DND-41 (cell line): ENCODE data around the gene KIAA1549.

ENCODE experiments used
- ATAC-seq: fragments of 200-7000 bp; cut with Tn5 transposase; 3 replicates; pipeline ENCODE4 v1.9.1; 2021; ENCODE audit warnings: low read depth; ENCODE audit not compliant: insufficient read depth
- DNase-seq: peaks from one replicate; pipeline ENCODE4 v3.0.0-alpha.2; 2020
- H2AFZ ChIP-seq: 2 replicates; pipeline ENCODE4 v1.6.0; 2012; ENCODE audit warnings: low read depth, low read length
- H3K27ac ChIP-seq: 2 replicates; pipeline ENCODE4 v1.5.1; 2012; ENCODE audit warnings: low read length, inconsistent platforms
- H3K27me3 ChIP-seq: fragments of 200-600 bp; sonication (generic); 2 replicates; pipeline ENCODE4 v1.6.0; 2012; ENCODE audit warnings: low read length, mild to moderate bottlenecking, inconsistent platforms; ENCODE audit not compliant: insufficient read depth, poor library complexity
- H3K36me3 ChIP-seq: 2 replicates; pipeline ENCODE4 v1.5.1; 2012; ENCODE audit warnings: low read length, inconsistent platforms; ENCODE audit not compliant: insufficient read depth
- H3K4me1 ChIP-seq: 2 replicates; pipeline ENCODE4 v1.5.1; 2012; ENCODE audit warnings: mild to moderate bottlenecking, low read length; ENCODE audit not compliant: insufficient read depth
- H3K4me2 ChIP-seq: 2 replicates; pipeline ENCODE4 v1.6.0; 2012; ENCODE audit warnings: mild to moderate bottlenecking, moderate library complexity, low read length, inconsistent platforms; ENCODE audit not compliant: insufficient read depth
- H3K4me3 ChIP-seq, 2 experiments: fragments of 200-600 bp in 1 of 2; shearing (Covaris generic) in 1 of 2; 2 replicates each; pipeline ENCODE4 v1.5.1; 2012 to 2016; ENCODE audit warnings: inconsistent platforms in 2 of 2, low read length in 2 of 2, mild to moderate bottlenecking in 2 of 2, low read depth in 1 of 2, moderate library complexity in 1 of 2
- H3K79me2 ChIP-seq: 2 replicates; pipeline ENCODE4 v1.6.0; 2012; ENCODE audit warnings: low read length, inconsistent platforms; ENCODE audit not compliant: insufficient read depth
- H3K9ac ChIP-seq: 2 replicates; pipeline ENCODE4 v1.6.0; 2012; ENCODE audit warnings: low read depth, mild to moderate bottlenecking, inconsistent platforms, low read length, moderate library complexity
- H3K9me3 ChIP-seq: 2 replicates; pipeline ENCODE4 v1.5.1; 2012; ENCODE audit warnings: low read length, moderate library complexity, mild to moderate bottlenecking, inconsistent platforms; ENCODE audit not compliant: insufficient read depth, severe bottlenecking
- H4K20me1 ChIP-seq: 2 replicates; pipeline ENCODE4 v1.6.0; 2012; ENCODE audit warnings: low read length; ENCODE audit not compliant: insufficient read depth
- CTCF ChIP-seq: IDR thresholded peaks from 2 replicates; pipeline ENCODE4 v1.5.1; 2012; ENCODE audit warnings: borderline replicate concordance, low read length, moderate library complexity, mild to moderate bottlenecking; ENCODE audit not compliant: poor library complexity, severe bottlenecking; ENCODE audit errors: extremely low read depth
- EZH2 ChIP-seq: IDR thresholded peaks from 3 replicates; pipeline ENCODE4 v1.6.1; 2012; ENCODE audit warnings: borderline replicate concordance, low read depth, mild to moderate bottlenecking, moderate library complexity, low read length, inconsistent platforms; ENCODE audit not compliant: severe bottlenecking

The KIAA1549 gene

GRCh38 chr7:138878051-138878450 lies 103.1 kb downstream of the KIAA1549 start:
- TF ChIP-seq EZH2 = no peak
- no peak overlapping the region for H3K9ac ChIP-seq
- peaks cover 18% of the 10 kb centered on the region for H3K4me1 ChIP-seq
- H3K36me3 ChIP-seq = no peaks in the 10 kb centered on the region
- H3K27me3 ChIP-seq = no peaks in the 10 kb centered on the region
- H3K9me3 ChIP-seq = no peaks in the 10 kb centered on the region
- no peak overlapping the region for H3K4me2 ChIP-seq
- ATAC-seq (no peak), DNase-seq (no peak)
- H2AFZ ChIP-seq = no peak overlapping the region
- no peak overlapping the region for H3K27ac ChIP-seq
- no peaks in the 10 kb centered on the region for H3K79me2 ChIP-seq
- no peaks in the 10 kb centered on the region for H4K20me1 ChIP-seq
- no peak overlapping the region for H3K4me3 ChIP-seq

GRCh38 chr7:138876326-138876725 lies 104.9 kb downstream of the KIAA1549 start:
- no peak overlapping the region for H3K4me2 ChIP-seq
- H3K9me3 ChIP-seq = no peaks in the 10 kb centered on the region
- H3K4me3 ChIP-seq = no peak overlapping the region
- H3K27ac ChIP-seq = peak overlapping the region; percentile 46; the same call in 1 of the 2 replicates
- H2AFZ ChIP-seq = no peak overlapping the region
- H3K4me1 ChIP-seq = peaks cover 18% of the 10 kb centered on the region
- no peaks in the 10 kb centered on the region for H3K36me3 ChIP-seq
- no peaks in the 10 kb centered on the region for H3K27me3 ChIP-seq
- no peaks in the 10 kb centered on the region for H4K20me1 ChIP-seq
- ATAC-seq = 0 out of 3 replicates have a peak, but pooled peaks have one; percentile 15
- no peak for TF ChIP-seq CTCF
- TF ChIP-seq EZH2 = no peak
- no peaks in the 10 kb centered on the region for H3K79me2 ChIP-seq
- H3K9ac ChIP-seq = no peak overlapping the region
- DNase-seq = no peak

DNA sequence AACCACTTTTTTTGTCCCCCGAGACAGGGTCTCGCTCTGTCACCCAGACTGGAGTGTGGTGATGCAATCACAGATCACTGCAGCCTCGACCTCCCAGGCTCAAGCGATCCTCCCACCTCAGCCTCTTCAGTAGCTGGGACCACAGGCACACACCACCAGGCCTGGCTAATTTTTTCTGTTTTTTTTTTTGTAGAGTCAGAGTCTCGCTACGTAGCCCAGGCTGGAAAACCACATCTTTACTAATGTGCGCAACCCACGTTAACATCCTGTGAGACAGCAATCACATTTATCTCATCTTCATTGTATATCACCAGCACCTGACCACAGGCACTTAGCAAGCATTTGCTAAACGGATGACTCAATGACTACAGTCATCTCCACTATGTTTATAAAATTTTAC lies 105.4 kb downstream of the KIAA1549 start:
- H3K4me1 ChIP-seq = peaks cover 18% of the 10 kb centered on the region
- H3K36me3 ChIP-seq = no peaks in the 10 kb centered on the region
- no peaks in the 10 kb centered on the region for H3K9me3 ChIP-seq
- TF ChIP-seq EZH2 = no peak
- no peak for TF ChIP-seq CTCF
- no peak overlapping the region for H3K4me2 ChIP-seq
- H3K4me3 ChIP-seq = no peak overlapping the region
- no peak overlapping the region for H3K9ac ChIP-seq
- DNase-seq (peak; percentile 80), ATAC-seq (peak; percentile 98)
- no peaks in the 10 kb centered on the region for H4K20me1 ChIP-seq
- H3K27me3 ChIP-seq = no peaks in the 10 kb centered on the region
- peak overlapping the region; percentile 29; the same call in 1 of the 2 replicates for H3K27ac ChIP-seq
- H3K79me2 ChIP-seq = no peaks in the 10 kb centered on the region
- H2AFZ ChIP-seq = no peak overlapping the region

DNA sequence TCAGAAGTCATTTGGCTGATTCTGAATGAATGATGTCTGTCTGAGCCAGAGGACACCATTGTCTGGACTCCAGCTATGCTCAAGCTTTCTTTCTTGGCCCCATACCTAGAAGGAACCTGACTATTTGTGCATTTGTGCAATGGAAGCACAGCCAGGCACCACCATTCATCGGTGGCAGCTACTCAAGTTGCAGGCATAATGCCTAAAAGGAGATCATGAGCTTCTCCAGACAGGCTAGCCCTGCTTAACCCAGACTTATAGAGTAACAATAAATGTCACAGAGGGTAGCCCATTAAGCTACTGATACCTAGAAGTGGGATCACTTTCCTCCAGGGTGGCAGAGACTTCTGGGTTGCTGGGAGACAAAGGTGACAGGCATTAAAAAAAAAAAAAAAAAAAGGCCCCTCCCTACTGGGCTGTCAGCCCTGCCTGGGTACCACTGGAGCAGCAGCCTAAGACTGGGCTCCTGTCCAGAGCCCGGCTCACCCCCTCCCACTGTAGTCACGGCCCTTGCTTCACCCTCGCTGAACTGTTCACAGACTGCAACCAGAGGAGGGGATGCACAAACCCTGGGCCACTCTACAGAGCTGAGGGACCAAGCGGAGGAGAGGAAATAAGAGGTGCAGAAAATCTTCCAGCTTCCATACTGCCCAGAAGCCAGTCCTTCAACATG lies 107.8 kb downstream of the KIAA1549 start:
- H3K4me2 ChIP-seq = no peak overlapping the region

More for the DNA sequence above, 107.8 kb downstream of the KIAA1549 start:
- Histone ChIP-seq H2AFZ (no peak overlapping the region), H3K36me3 (0 out of 2 replicates have a peak, but pooled peaks cover 7% of the 10 kb centered on the region), H3K9me3 (no peaks in the 10 kb centered on the region), H3K27me3 (no peaks in the 10 kb centered on the region), H3K4me3 (no peak overlapping the region), H4K20me1 (no peaks in the 10 kb centered on the region), H3K9ac (no peak overlapping the region), H3K4me1 (peaks cover 18% of the 10 kb centered on the region), H3K79me2 (no peaks in the 10 kb centered on the region), H3K27ac (no peak overlapping the region)
- no peak for ATAC-seq
- DNase-seq = no peak
- TF ChIP-seq EZH2 (no peak), CTCF (no peak)
